Adipose tissue (tissue), 3 donors: ENCODE data around the gene BPIFB1. TPM values are rescaled to one million over a fixed set of nuclear protein-coding genes. Genes with fewer than 3 reads are reported as not detected.

Experiments
- H3K27ac ChIP-seq: one replicate; pipeline ENCODE4 v1.5.1; 2013; ENCODE audit warnings: low read depth, low read length
- WGBS, 3 donors: extraction: QIAGEN DNeasy Blood & Tissue Kit; methylation state at CpG; one replicate each; pipeline ENCODE4 v1.1.7; 2013; 5-methylcytosine and 5-hydroxymethylcytosine counted together
- polyA plus RNA-seq, 3 donors: library from polyadenylated mRNA; stranded (reverse); fragments of 200-250 nt; gene quantifications; one replicate each; pipeline ENCODE4 v1.2.3, GENCODE V29; 2013
- donor health status: healthy with polysubstance abuse.
- donor health status: Bipolar disorder and iron deficiency.
- donor health status: healthy.

The BPIFB1 gene
- polyA plus RNA-seq, 3 donors, result 0.22 to 0.60 (median 0.39) TPM

DNA sequence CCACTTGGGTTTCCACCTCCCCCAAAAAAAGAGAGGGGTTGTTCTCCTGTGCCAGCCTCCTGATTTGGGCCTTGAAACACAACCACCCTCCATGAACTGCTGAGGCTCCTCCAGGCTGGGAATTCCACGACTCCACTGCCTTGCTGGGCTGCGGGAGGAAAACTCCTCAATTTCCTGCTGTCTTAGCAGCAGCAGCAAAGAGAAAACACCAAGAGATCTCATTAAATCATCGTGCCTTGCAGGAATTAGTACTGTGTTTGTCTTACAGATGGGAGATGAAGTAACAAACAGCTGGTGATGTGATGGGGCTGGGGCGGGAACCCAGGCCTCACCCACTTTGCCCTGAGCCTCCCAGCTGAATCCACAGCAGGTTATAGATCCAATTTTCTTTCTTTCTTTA is 29.0 kb downstream of the BPIFB1 start:
- H3K27ac ChIP-seq, result no peak overlapping the region
- 53 to 68% (median 62%) methylated on average over 4 of the region's 4 CpGs for WGBS, 3 donors

DNA sequence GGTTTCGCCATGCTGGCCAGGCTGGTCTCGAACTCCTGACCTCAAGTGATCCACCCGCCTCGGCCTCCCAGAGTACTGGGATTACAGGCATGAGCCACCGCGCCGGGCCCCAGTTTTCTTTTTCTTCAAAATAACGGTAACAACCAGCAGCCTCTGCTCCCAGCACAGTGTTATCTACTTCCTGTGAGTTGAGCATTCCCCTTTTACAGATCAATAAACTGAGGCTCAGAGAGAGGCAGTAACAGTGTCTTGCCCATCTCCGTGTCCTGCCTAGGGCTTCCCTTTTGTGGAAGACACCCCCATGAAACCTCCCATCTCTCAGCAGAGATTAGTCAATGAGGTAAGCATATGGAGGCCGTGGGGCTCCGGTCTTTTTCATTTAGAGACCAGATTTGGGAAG is 29.6 kb downstream of the BPIFB1 start:
- WGBS, 3 donors, result 87 to 92% (median 89%) methylated on average over 11 of the region's 11 CpGs

DNA sequence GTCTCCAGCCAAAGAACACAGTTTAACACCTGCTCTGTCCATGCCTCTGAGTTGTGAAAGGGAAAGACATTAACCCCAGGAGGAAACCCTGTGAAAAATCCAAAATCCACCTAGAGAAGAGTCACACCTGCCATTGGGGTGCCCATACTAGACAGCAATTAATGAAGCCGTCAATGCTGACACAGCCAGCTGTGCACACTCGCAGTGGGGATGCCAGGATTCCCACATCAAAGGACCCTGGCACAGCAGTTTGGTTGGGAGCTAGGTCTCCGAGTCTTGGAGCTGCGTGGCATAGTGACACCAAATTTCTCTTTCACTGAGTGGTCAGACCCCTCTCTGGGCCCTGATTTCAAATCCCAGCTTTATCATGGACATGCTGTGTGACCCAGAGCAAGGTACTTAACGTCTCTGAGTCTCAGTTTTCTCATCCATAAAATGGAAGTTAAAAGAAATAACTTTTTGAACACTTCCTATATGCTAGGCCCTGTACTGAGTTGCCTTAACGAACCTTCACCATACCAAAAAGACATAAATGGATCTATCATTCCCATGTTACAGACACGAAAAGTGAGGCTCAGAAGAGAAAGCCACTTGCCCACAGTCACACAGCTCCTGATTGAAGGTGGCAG is 30.8 kb downstream of the BPIFB1 start:
- WGBS, 3 donors, result 60 to 87% (median 83%) methylated on average over 7 of the region's 7 CpGs
- no peak overlapping the region for H3K27ac ChIP-seq

More for the DNA sequence above, 29.6 kb downstream of the BPIFB1 start:
- no peak overlapping the region for H3K27ac ChIP-seq

DNA sequence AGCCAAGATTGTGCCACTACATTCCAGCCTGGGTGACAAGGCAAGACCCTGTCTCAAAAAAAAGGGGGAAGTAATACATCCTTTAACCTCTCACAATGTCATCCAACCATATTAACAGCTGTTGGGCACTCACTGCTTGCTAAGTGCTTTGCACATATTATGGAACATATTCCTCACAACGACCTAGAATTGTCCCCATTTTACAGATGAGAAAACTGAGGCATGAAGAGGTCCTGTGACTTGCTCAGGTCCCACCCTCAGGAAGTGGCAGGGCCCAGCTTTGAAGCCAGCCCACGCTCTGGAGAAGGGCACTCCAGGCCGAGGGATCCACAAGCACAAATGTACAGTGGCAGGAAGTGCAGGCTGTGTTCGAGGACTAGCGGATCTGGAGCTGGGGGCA is 33.3 kb downstream of the BPIFB1 start:
- no peak overlapping the region for H3K27ac ChIP-seq
- WGBS, 3 donors, result 69 to 74% (median 70%) methylated on average over 5 of the region's 5 CpGs

DNA sequence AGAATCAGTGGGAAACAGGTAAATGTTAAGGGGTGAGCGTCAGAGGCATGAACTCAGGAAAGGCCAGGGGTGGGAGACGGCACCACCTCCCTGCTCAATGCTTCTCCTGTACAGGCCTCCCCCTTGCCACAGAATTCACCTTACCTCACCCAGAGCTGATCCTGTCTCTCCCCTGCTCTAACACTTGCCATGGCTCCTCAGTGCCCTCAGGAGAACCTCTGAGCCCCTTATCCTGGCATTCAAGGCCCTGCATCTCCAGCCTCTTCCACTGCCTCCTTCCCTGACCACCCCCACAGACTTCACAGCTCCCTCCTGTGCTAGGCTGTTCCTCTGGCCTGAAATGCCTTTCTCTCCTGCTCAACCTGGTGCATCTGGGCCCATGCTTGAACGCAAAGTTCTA is 33.9 kb downstream of the BPIFB1 start:
- 80 to 98% (median 90%) methylated on average over 3 of the region's 3 CpGs for WGBS, 3 donors
- H3K27ac ChIP-seq, result no peak overlapping the region

DNA sequence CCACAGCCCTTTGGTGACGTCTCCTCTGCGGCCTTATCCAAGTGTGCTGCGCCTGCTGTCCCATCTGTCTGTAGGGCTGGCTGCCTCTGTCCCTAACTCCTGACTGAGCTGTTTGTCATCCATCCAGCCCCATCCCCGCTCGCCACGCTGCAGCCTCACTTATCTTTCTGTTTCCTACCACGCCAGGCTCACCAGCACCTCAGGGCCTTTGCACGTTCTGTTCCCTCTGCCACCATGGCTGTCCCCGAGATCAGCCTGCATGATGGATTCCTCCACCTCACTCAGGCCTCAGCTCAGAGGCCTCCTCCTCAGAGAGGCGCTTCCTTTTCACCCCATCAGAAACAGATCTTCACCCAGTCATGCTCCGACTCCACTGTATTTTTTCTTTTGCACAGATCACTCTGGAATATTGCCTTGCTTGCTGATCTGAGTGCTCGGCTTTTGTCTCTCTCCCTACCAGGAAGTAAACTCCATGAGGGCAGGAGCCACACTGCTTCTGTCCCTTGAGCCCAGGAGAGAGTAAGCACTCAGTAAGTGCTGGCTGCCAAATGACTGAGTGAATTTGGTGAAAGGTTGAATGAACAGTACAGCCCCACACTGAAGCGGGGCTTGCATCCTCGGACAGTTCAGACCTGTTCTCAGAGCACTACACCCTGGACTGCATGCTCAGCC is 34.5 kb downstream of the BPIFB1 start:
- WGBS, 3 donors, result 85 to 90% (median 90%) methylated on average over 14 of the region's 14 CpGs
- no peak overlapping the region for H3K27ac ChIP-seq

DNA sequence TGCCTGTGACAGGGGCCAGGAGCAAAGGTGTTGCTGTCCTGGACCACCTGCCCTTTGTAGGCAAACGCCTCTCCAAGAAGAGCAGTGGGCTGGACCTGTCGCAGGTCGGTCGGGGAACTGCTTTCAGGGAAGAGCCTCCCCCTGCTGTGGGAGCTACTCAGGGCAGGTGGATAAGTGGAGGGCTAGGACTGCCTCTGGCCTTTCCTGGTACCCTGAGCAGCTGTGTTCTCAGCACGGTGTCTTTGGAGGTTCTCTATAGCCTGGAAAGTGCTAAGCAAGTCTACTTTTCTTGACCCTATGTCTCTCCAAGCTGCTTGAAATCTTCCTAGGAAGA is 35.0 kb downstream of the BPIFB1 start:
- WGBS, 3 donors, result 26 to 42% (median 29%) methylated on average over 5 of the region's 5 CpGs
- H3K27ac ChIP-seq, result no peak overlapping the region

DNA sequence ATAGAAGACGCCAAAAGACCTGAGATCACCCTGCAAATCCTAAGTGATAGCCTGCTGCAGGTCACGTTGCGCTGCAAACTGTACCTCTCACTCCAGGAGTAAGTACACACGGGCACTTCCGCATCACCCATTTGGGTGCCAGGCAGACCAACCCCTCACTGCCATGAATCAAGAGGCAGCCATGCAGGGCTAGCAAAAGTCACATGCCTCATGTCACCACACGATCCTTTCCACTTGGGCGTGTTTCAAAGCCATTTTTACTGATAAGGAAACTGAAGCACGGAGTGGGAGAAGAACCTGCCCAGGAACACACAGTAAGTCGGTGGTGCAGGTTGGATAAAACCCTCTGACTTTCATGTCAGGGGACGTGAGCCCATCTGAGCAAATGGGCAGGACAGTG is 37.0 kb downstream of the BPIFB1 start:
- WGBS, 3 donors, result 70 to 86% (median 76%) methylated on average over 10 of the region's 10 CpGs

DNA sequence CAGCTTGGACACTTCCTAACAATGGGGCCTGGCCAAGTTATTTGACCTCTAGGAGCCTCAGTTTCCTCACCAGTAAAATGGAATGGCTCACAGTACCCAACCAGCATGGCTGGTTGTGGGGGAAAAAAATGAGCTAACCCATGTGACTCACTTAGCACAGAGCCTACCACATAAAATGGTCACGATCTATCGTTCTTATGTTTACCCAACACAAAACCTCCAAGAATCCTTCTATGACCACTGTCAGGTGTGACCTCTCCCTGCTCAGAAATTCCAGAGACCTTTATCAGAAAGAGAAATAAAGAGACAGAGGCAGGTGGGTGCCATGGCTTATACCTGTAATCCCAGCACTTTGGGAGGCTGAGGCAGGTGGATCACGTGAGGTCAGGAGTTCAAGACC is 39.4 kb downstream of the BPIFB1 start:
- H3K27ac ChIP-seq, result no peak overlapping the region
- WGBS, 3 donors, result 68 to 90% (median 78%) methylated on average over 2 to 3 of the region's 3 CpGs

More for the DNA sequence above, 37.0 kb downstream of the BPIFB1 start:
- H3K27ac ChIP-seq, result no peak overlapping the region

DNA sequence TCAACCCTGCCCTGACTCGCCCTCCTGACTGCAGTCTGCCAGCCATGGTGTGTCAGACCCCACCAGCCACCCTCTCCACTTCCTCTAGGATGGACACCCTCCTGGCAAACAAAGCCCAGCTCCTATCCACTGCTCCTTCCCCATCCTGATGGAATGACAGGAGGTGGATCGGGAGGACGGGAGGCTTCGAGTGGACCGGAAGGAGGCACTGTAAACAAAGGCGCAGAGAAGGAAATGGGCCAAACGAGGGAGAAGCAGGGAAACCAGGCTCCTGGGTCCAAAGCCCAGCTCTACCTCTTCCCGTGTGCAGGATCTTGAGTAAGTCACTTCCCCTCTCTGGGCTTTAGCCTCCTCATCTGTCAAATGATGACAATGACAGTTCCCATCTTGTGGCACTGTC is 40.2 kb downstream of the BPIFB1 start:
- H3K27ac ChIP-seq, result no peak overlapping the region
- 40 to 54% (median 49%) methylated on average over 8 of the region's 8 CpGs for WGBS, 3 donors

DNA sequence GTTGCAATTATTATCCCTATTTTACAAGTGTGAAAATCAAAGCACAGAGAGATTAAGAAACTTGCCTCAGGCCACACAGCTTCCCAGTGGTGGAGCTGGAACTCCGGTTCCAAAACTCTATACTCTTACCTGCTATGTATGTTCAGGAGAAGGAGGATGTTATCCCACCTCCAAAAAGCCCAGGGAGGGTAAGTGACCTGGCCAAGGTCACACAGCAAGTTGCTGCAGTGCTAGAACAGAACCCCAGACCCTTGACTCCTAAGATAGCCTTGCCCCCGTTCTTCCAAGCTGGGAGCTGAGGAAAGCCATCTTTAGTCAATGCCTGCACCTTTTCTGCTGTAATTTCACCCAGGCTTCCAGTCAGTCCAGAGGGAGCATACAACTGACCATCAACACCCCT is 42.3 kb downstream of the BPIFB1 start:
- 56 to 98% (median 84%) methylated on average over 2 of the region's 2 CpGs for WGBS, 3 donors
- H3K27ac ChIP-seq, result no peak overlapping the region

DNA sequence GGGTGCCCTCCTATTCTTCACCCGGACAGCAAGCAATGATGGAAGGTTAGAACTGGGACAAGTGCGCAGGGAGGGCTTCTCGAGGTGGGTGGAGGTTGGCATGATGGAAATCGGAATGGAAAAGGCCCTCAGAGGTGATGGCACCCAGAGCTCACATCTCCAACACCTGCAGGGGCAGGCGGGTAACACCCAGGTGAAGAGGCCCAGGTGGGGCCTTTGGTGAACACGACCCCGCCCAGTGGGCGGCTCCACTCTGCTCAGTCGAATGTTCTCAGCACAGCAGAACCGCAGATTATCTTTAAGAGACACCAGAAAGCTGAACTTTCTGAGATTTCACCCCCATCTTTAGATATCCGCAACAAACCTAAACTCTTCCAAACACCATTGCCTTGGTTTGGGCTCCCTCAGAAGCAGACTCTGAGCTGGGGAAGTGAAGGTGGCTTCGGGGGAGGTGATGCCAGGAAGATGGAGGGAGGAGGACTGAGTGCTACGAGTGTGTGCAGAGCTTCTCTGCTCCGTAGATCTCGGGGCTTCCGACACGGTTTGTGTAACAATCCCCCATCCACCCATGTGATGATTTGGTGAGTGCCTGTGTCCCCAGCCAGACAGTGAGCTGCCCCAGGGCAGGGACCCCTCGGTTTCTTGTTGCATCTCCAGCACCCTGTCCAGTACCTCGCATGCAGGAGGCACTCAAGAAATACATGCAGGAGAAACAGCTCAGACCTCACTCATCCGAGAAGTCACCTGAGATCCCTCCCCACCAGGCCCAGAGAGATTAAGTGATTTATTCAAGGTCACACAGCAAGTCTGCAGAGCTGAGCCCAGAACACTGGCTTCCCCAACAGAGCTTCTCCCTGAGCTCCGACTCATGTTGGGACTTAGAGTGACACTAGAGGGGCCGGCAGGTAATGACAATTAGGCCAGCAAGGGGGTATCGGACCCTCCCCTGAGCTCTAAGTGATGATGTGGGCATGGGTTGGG is 45.4 kb downstream of the BPIFB1 start:
- H3K27ac ChIP-seq, result no peak overlapping the region
- WGBS, 3 donors, result 66 to 78% (median 76%) methylated on average over 23 of the region's 23 CpGs

DNA sequence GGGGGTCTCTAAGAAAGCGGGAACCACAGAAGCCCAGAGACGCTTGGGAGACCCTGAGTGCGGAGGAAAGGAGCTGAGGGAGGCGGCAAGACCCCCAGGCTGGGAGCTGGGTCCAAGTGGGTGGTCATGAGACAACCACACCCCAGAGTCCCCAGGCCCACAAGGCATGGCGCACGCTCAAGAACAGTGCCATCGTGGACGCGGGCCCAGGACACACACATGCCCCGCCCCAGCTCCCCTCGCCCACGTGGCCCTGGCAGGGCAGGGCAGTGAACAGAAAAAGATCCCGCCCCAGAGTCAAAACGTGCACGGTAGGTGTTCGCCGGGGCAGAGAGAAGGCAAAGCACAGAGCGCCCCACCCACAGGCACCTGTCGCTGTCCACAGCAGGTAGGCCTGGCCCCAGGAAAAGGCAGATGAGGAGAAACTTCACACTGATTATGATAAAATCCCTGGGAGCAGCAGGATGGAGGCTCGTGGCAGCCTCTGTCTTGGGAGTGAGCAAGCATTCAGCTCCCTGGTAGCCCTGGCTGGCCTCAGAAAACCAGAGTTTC is 50.0 kb downstream of the BPIFB1 start:
- no peak overlapping the region for H3K27ac ChIP-seq
- 63 to 76% (median 73%) methylated on average over 18 to 20 of the region's 20 CpGs for WGBS, 3 donors

DNA sequence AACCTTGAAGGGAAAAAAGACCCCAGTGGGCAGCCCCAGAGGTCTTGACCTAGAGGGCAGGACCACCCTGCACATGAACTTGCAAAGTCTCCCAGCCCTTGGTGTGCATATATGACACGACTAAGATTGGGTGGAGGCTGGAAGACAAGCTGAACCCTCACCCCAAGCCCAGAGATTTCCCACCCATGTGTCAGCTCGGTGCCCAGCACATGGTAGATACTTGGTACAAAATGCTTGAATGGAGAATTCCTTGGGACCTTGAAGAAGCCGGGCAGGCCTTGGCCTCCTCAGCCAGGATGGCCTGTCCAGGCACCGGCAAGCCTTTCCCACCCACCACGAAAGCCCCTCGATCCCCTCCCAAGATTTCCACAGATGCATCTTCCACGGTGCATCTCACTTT is 50.6 kb downstream of the BPIFB1 start:
- 78 to 89% (median 84%) methylated on average over 7 of the region's 7 CpGs for WGBS, 3 donors

DNA sequence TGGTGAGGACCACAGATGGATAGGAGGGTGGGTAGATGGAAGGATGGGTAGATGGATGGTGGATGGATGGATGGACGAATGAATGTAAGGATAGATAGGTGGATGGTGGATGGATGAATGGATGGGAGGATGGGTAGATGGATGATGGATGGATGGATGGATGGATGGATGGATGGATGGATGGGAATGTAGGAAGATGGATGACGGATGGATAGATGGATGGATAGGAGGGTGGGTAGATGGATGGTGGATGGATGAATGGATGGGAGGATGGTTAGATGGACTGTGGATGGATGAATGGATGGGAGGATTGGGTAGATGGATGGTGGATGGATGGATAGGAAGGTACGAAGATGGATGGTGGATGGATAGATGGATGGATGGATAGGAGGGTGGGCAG is 51.1 kb downstream of the BPIFB1 start:
- WGBS, 3 donors, result 67 to 78% (median 75%) methylated on average over 3 of the region's 3 CpGs
- H3K27ac ChIP-seq, result no peak overlapping the region

More for the DNA sequence above, 50.6 kb downstream of the BPIFB1 start:
- H3K27ac ChIP-seq, result no peak overlapping the region

DNA sequence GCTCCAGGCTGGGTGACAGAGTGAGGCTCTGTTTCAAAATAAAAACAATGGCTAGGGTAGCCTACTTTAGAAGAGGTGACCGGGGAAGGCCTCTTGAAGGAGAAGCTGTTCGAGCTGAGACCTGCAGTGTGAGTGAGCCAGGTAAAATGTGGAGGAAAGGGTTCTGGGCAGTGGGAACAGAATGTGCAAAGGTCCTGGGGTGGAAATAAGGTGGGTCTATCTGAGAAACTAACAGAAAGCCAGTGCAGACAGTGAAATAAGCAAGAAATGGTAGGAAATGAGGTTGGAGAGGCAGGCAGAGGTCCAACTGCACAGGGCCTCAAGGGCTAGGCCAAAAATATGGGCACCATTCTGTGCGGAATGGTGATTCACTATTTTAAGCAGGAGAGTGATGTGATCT is 53.4 kb downstream of the BPIFB1 start:
- WGBS, 3 donors, result 83 to 93% (median 90%) methylated on average over 3 of the region's 3 CpGs
- H3K27ac ChIP-seq, result no peak overlapping the region

DNA sequence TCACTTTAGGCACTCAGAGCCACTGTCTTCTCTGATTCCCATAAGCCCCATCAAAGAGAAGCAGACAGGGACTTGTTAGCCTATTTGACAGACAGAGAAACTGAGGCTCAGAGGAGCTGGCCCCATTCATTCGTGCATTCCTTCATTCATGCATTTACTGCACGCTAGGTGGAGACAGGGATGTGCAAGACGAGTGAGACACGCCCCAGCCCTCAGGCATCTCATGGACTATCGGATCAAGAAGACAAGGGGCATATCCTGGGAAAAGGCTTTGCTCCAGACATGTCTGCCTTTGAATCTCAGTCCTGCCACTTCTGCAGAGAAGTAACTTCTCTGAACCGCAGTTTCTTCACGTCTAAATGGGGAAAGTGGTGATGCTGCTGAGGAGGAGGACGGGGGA is 54.1 kb downstream of the BPIFB1 start:
- WGBS, 3 donors, result 77 to 79% (median 78%) methylated on average over 8 of the region's 8 CpGs
- no peak overlapping the region for H3K27ac ChIP-seq

DNA sequence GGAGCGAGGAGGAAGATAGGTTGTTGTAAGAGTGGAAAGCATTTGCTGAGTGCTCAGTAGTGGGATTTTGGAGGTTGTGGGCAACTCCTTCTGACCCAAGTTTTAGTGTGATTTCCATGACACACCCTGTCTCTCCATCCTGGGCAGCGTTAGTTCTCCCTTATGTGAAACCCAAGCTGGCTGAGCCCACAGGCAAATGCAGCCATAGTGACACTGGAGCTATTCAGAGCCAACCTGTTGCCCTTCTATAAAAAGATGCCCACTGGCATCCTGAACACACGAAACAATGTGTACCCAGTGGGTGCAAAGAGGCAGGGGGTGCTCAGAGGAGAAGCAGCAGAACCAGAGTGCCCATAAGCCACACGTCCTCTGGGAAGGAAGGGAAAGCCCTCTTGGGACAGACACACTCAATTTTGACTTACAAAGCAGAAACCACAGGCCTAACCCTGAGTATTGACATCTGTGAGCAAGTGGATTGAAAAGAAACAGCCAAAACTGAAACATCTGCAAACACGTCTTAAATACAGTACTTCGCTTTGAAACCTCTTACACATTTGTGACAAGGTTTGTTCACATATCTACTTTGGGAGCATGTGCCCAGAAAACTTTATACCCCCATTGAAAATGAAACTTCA is 54.6 kb downstream of the BPIFB1 start:
- H3K27ac ChIP-seq, result no peak overlapping the region
- WGBS, 3 donors, result 69 to 79% (median 73%) methylated on average over 6 of the region's 6 CpGs
